ENCODE measurements around the gene RFX2. TPM values are rescaled to one million over a fixed set of nuclear protein-coding genes. Genes with fewer than 3 reads are reported as not detected.

RFX2 gene
- total RNA-seq, 1 experiment from 2014 or later: 3.7 TPM

DNA sequence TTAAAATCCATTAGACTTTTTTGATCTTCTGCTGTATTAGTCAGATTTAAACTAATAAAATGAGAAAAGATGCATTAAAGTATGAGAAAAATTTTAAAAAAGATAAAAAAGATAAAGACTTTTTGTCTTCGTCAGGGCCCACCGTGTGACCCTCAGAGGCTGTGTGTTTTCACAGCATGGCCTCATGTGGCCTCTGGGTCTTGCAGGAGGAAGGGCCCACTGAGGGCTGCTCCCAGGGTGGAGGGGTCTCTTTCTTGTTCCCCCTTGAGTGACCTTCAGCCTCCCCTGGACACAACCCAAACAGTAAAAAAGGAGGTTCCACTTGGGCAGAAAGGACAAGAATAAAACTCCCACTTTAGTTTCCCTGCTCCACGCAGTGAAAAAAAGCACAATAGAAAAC, 75.3 kb downstream of the RFX2 start:
- Histone ChIP-seq H3K79me1 (ENCODE audit: insufficient read depth, low read depth, low read length, poor library complexity, severe bottlenecking) (no peaks in the 10 kb centered on the region), H2BK20ac (ENCODE audit: low read depth, low read length, poor library complexity, severe bottlenecking) (no peak overlapping the region), H3K14ac (ENCODE audit: insufficient read depth, low read length) (no peak overlapping the region), H3K27me3 (ENCODE audit: insufficient read depth, low read length) (no peaks in the 10 kb centered on the region), H4K8ac (replicated peaks; ENCODE audit: insufficient read length, low read depth, low read length) (no peak overlapping the region), H3K4me1 (ENCODE audit: insufficient read depth, low read length) (no peaks in the 10 kb centered on the region), H2BK120ac (ENCODE audit: low read depth, low read length, poor library complexity, severe bottlenecking) (no peak overlapping the region), H2AFZ (ENCODE audit: low read length) (no peak overlapping the region), H3K23me2 (ENCODE audit: insufficient read length, low read depth, low read length, poor library complexity, severe bottlenecking) (no peaks in the 10 kb centered on the region), H3K23ac (ENCODE audit: insufficient read length, low read depth, low read length) (no peak overlapping the region), H4K91ac (ENCODE audit: insufficient read length, low read depth, low read length) (no peak overlapping the region), H3T11ph (ENCODE audit: low read length) (no peak overlapping the region), H4K5ac (ENCODE audit: insufficient read length, low read depth, low read length) (no peak overlapping the region), H3K18ac (ENCODE audit: insufficient read length, low read depth, low read length) (no peak overlapping the region), H2BK12ac (ENCODE audit: insufficient read length, low read depth, low read length) (no peak overlapping the region), H3K9ac (ENCODE audit: extremely low read depth, insufficient read length, low read length) (no peak overlapping the region), H4K20me1 (ENCODE audit: control insufficient read depth, insufficient read depth, insufficient read length) (no peaks in the 10 kb centered on the region), H3K27ac (ENCODE audit: insufficient read length, low read depth, low read length) (no peak overlapping the region), H3K4me2 (ENCODE audit: insufficient read depth, insufficient read length, low read length) (no peak overlapping the region), H3K9me3 (ENCODE audit: control insufficient read depth, low read depth, low read length) (no peaks in the 10 kb centered on the region), H3K79me2 (ENCODE audit: insufficient read depth, low read length) (no peaks in the 10 kb centered on the region), H3K56ac (ENCODE audit: insufficient read length, low read depth, low read length) (no peak overlapping the region), H3K4ac (ENCODE audit: low read depth, low read length) (no peak overlapping the region), H2AK5ac (ENCODE audit: insufficient read length, low read length) (no peak overlapping the region), H2BK5ac (ENCODE audit: insufficient read length, low read length) (no peak overlapping the region), H2BK15ac (ENCODE audit: low read depth, low read length) (no peak overlapping the region)
- Mint-ChIP-seq H3K4me3 (no peak overlapping the region), H3K27ac (no peak overlapping the region), H3K36me3 (ENCODE audit: insufficient read depth in 1 of 3, low read depth in 3 of 3) (no peaks in the 10 kb centered on the region), H3K27me3 (ENCODE audit: low read depth) (peaks cover 9% of the 10 kb centered on the region), H3K9me3 (peaks cover 0 to 3% of the 10 kb centered on the region in 2 experiments; a peak in 2 of 5 replicates), H3K4me1 (no peaks in the 10 kb centered on the region; a peak in 1 of 4 replicates)
- no peak for DNase-seq
- TF ChIP-seq, protein P1, sequence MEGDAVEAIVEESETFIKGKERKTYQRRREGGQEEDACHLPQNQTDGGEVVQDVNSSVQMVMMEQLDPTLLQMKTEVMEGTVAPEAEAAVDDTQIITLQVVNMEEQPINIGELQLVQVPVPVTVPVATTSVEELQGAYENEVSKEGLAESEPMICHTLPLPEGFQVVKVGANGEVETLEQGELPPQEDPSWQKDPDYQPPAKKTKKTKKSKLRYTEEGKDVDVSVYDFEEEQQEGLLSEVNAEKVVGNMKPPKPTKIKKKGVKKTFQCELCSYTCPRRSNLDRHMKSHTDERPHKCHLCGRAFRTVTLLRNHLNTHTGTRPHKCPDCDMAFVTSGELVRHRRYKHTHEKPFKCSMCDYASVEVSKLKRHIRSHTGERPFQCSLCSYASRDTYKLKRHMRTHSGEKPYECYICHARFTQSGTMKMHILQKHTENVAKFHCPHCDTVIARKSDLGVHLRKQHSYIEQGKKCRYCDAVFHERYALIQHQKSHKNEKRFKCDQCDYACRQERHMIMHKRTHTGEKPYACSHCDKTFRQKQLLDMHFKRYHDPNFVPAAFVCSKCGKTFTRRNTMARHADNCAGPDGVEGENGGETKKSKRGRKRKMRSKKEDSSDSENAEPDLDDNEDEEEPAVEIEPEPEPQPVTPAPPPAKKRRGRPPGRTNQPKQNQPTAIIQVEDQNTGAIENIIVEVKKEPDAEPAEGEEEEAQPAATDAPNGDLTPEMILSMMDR (conservative IDR thresholded peaks at IDR 0.05): no peak
- WGBS (ENCODE audit: extremely low coverage, insufficient read length, low lambda C conversion rate): no CpG with 5 or more reads among the region's 3 CpGs
